A673 (cell line): Measurements from ENCODE around the gene METTL16.

ENCODE experiments used
- EZH2 ChIP-seq: fragments of 200-600 bp; sonication (generic); IDR thresholded peaks from 2 replicates; pipeline ENCODE4 v1.6.1; 2017; ENCODE audit warnings: borderline replicate concordance, low read depth, mild to moderate bottlenecking, mixed read lengths, antibody characterized with exemption, low read length; ENCODE audit not compliant: poor library complexity, severe bottlenecking
- TF ChIP-seq, protein P1 (sequence below): fragments of 300-800, 200-600 bp; sonication (generic); conservative IDR thresholded peaks from 2 replicates; pipeline ENCODE4 v1.5.1; 2017; ENCODE audit warnings: low read depth, mild to moderate bottlenecking, antibody characterized with exemption, low read length, moderate library complexity, mixed read lengths

DNA sequence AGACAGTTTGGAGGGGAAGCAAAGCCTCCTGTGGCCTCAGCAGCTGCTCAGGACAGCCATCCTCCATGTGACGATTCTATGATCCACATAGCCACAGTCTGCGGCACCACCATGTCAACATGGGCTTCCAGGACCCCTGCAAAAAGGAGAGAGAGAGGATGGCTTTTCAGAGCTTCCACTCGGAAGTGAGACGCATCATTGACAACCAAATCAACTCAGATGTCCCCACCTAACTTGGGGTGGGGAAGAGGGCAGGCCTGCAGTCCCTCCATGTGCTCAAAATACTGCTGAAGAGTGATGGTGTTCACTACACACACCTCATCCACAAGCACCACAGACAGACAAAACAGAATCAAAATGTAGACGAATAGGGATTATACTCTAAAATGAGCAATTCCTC is 5.9 kb upstream of the METTL16 start:
- no peak for TF ChIP-seq EZH2
- TF ChIP-seq, protein P1, sequence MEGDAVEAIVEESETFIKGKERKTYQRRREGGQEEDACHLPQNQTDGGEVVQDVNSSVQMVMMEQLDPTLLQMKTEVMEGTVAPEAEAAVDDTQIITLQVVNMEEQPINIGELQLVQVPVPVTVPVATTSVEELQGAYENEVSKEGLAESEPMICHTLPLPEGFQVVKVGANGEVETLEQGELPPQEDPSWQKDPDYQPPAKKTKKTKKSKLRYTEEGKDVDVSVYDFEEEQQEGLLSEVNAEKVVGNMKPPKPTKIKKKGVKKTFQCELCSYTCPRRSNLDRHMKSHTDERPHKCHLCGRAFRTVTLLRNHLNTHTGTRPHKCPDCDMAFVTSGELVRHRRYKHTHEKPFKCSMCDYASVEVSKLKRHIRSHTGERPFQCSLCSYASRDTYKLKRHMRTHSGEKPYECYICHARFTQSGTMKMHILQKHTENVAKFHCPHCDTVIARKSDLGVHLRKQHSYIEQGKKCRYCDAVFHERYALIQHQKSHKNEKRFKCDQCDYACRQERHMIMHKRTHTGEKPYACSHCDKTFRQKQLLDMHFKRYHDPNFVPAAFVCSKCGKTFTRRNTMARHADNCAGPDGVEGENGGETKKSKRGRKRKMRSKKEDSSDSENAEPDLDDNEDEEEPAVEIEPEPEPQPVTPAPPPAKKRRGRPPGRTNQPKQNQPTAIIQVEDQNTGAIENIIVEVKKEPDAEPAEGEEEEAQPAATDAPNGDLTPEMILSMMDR: no peak
